Measurements from ENCODE around the gene IGFBP4. TPM values are rescaled to one million over a fixed set of nuclear protein-coding genes. Genes with fewer than 3 reads are reported as not detected.

Gene IGFBP4
- total RNA-seq, 1 donor from 2014 or later = 142 TPM

Other genes starting within 250 kb of the IGFBP4 start
- 30.7 and 31.2 TPM in 2 replicates for gene WIPF2, start 224.1 kb upstream of the IGFBP4 start, total RNA-seq
- gene CDC6, start 155.6 kb upstream of the IGFBP4 start, total RNA-seq = 6.4 and 14.4 TPM in 2 replicates
- 37.6 and 38.8 TPM in 2 replicates for gene RARA, start 134.3 kb upstream of the IGFBP4 start, total RNA-seq
- 0.34 and 0.43 TPM in 2 replicates for gene GJD3, start 78.7 kb upstream of the IGFBP4 start, total RNA-seq
- 7.3 and 12.6 TPM in 2 replicates for gene TOP2A, start 25.6 kb upstream of the IGFBP4 start, total RNA-seq
- not detected in 2 replicates for gene TNS4, start 58.2 kb downstream of the IGFBP4 start, total RNA-seq
- not detected in 2 replicates for gene CCR7, start 122.0 kb downstream of the IGFBP4 start, total RNA-seq
- 75.0 and 89.5 TPM in 2 replicates for gene SMARCE1, start 204.4 kb downstream of the IGFBP4 start, total RNA-seq
- gene KRT222, start 221.7 kb downstream of the IGFBP4 start, total RNA-seq = 0.14 and 0.43 TPM in 2 replicates

All from astrocyte (in vitro differentiated cells and primary cell).